HL-60 (cell line): ENCODE measurements around the gene SEC24D.

Source experiments
- DNase-seq, 2 experiments: peaks; one replicate each; pipeline ENCODE4 v3.0.0-alpha.2; 2010 to 2020; ENCODE audit warnings: low read depth in 1 of 2, low spot score in 1 of 2
- H3K27ac ChIP-seq: fragments of 250-450 bp; sonication (Bioruptor Pico); replicated peaks from 2 replicates; pipeline ENCODE4 v1.5.1; 2020; ENCODE audit warnings: mild to moderate bottlenecking, moderate library complexity
- H3K27me3 ChIP-seq: fragments of 250-450 bp; sonication (Bioruptor Pico); 2 replicates; pipeline ENCODE4 v1.5.1; 2021; ENCODE audit warnings: mild to moderate bottlenecking, moderate library complexity; ENCODE audit not compliant: insufficient read depth, poor library complexity, severe bottlenecking
- H3K4me3 ChIP-seq: replicated peaks from 2 replicates; pipeline ENCODE4 v1.5.1; 2011; ENCODE audit warnings: mild to moderate bottlenecking, control low read depth, low read length; ENCODE audit not compliant: insufficient read depth
- CTCF ChIP-seq: IDR thresholded peaks from one replicate; pipeline ENCODE4 v1.5.1; 2011; ENCODE audit warnings: low read length, control low read depth, inconsistent platforms; ENCODE audit not compliant: insufficient read depth
- GABPA ChIP-seq: IDR thresholded peaks from 2 replicates; pipeline ENCODE4 v1.6.1; 2012; ENCODE audit warnings: low read depth
- POLR2AphosphoS5 ChIP-seq: IDR thresholded peaks from 2 replicates; pipeline ENCODE4 v1.6.1; 2012; ENCODE audit warnings: low read depth
- REST ChIP-seq: IDR thresholded peaks from 2 replicates; pipeline ENCODE4 v1.6.1; 2012; ENCODE audit warnings: low read depth; ENCODE audit not compliant: insufficient replicate concordance
- SPI1 ChIP-seq: IDR thresholded peaks from 2 replicates; pipeline ENCODE4 v1.6.1; 2012; ENCODE audit warnings: low read depth, mild to moderate bottlenecking, borderline replicate concordance

SEC24D gene

GRCh38 chr4:118761397-118762016 lies 74.4 kb downstream of the SEC24D start:
- no peak for DNase-seq
- Histone ChIP-seq H3K27ac (no peak overlapping the region), H3K4me3 (no peak overlapping the region), H3K27me3 (no peaks in the 10 kb centered on the region)
- TF ChIP-seq CTCF (no peak), SPI1 (no peak), POLR2AphosphoS5 (no peak), REST (no peak), GABPA (no peak)

- no peak for DNase-seq
- no peaks in the 10 kb centered on the region for H3K27me3 ChIP-seq
Measured at GRCh38 chr4:118760493-118760892, 75.4 kb downstream of the SEC24D start.

More at GRCh38 chr4:118760493-118760892, 75.4 kb downstream of the SEC24D start:
- no peak overlapping the region for H3K4me3 ChIP-seq
- TF ChIP-seq POLR2AphosphoS5 (no peak), GABPA (no peak), SPI1 (no peak), CTCF (no peak), REST (no peak)
- no peak overlapping the region for H3K27ac ChIP-seq
